Parathyroid adenoma (tissue), 2 donors: ENCODE results near the gene PLA2G2A.

ENCODE experiments used
- H2AFZ ChIP-seq: fragments of 300-600 bp; sonication (generic); one replicate; pipeline ENCODE4 v1.7.0; 2017; ENCODE audit warnings: antibody characterized with exemption, mild to moderate bottlenecking
- H3K27ac ChIP-seq: fragments of 300-600 bp; sonication (generic); one replicate; pipeline ENCODE4 v1.7.0; 2017
- H3K27me3 ChIP-seq: fragments of 300-600 bp; sonication (generic); one replicate; pipeline ENCODE4 v1.7.0; 2017; ENCODE audit warnings: low read length; ENCODE audit not compliant: control insufficient read depth, insufficient read depth
- H3K36me3 ChIP-seq: fragments of 300-600 bp; sonication (generic); one replicate; pipeline ENCODE4 v1.7.0; 2017; ENCODE audit warnings: low read length; ENCODE audit not compliant: control insufficient read depth, insufficient read depth
- H3K4me1 ChIP-seq: fragments of 300-600 bp; sonication (generic); one replicate; pipeline ENCODE4 v1.7.0; 2017; ENCODE audit warnings: control low read depth
- H3K4me2 ChIP-seq: fragments of 300-600 bp; sonication (generic); one replicate; pipeline ENCODE4 v1.7.0; 2017; ENCODE audit warnings: low read length
- H3K4me3 ChIP-seq: fragments of 300-600 bp; sonication (generic); one replicate; pipeline ENCODE4 v1.7.0; 2017; ENCODE audit warnings: low read depth, low read length
- H3K79me2 ChIP-seq: fragments of 300-600 bp; sonication (generic); one replicate; pipeline ENCODE4 v1.7.0; 2017; ENCODE audit warnings: control low read depth
- H3K9ac ChIP-seq: fragments of 300-600 bp; sonication (generic); one replicate; pipeline ENCODE4 v1.7.0; 2017; ENCODE audit warnings: mild to moderate bottlenecking
- H3K9me3 ChIP-seq: fragments of 300-600 bp; sonication (generic); one replicate; pipeline ENCODE4 v1.7.0; 2017; ENCODE audit warnings: low read length; ENCODE audit not compliant: control insufficient read depth
- CTCF ChIP-seq: fragments of 300-600 bp; sonication (generic); IDR thresholded peaks from one replicate; pipeline ENCODE4 v1.7.0; 2017; ENCODE audit warnings: antibody characterized with exemption, mild to moderate bottlenecking
- donor health status: primary hyperparathyroidism.

Gene PLA2G2A

DNA sequence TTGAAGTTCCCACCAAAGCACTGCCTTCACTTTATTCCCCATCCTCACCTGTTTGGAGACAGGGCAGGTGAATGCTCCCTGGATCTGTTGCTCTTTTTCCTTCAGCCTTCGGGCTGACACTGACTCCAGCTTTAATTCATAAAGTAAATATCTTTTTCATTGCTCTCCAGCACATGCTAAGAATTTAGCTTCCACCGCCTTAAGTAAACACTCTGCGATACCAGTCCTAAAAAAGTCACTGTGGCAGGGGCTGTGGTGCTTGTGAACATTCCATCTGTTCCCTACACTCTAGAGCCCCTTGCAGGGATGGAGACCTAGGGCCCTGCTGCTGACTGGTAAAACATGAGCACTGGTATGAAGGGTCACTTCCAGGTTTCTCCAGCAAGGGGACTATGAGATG, 896 bp upstream of the PLA2G2A start:
- no peak overlapping the region for H3K9ac ChIP-seq
- H3K27ac ChIP-seq: no peak overlapping the region
- no peaks in the 10 kb centered on the region for H3K79me2 ChIP-seq
- no peaks in the 10 kb centered on the region for H3K9me3 ChIP-seq
- no peak overlapping the region for H3K4me2 ChIP-seq
- H3K27me3 ChIP-seq: no peaks in the 10 kb centered on the region
- no peak overlapping the region for H3K4me3 ChIP-seq
- H3K36me3 ChIP-seq: no peaks in the 10 kb centered on the region
- no peak overlapping the region for H2AFZ ChIP-seq
- no peak for TF ChIP-seq CTCF
- H3K4me1 ChIP-seq: peaks cover 5% of the 10 kb centered on the region

DNA sequence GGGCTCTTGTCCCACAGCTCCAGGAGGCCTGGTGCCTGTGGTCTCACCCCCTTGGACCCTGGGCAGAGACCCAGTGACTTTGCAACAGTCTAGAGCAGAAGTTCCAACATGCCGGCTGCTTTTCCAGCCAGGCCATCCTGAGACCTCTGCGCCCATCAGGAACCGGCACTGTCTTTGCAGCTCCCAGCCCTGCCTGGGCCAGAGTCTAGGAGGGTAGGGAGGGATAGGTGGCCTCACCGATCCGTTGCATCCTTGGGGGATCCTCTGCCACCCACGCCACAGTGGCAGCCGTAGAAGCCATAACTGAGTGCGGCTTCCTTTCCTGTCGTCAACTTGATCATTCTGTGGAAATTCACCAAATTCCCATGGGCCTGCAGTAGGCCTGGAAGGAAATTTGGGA, 1.3 kb downstream of the PLA2G2A start:
- H2AFZ ChIP-seq: no peak overlapping the region
- H3K4me2 ChIP-seq: no peak overlapping the region
- H3K27ac ChIP-seq: no peak overlapping the region

GRCh38 chr1:19976317-19977003, 3.0 kb downstream of the PLA2G2A start:
- Histone ChIP-seq H3K9ac (no peak overlapping the region), H3K4me1 (peaks cover 3% of the 10 kb centered on the region), H3K4me3 (no peak overlapping the region), H3K79me2 (no peaks in the 10 kb centered on the region), H3K9me3 (no peaks in the 10 kb centered on the region), H3K27ac (no peak overlapping the region), H3K4me2 (no peak overlapping the region), H3K36me3 (no peaks in the 10 kb centered on the region), H2AFZ (no peak overlapping the region), H3K27me3 (no peaks in the 10 kb centered on the region)
- no peak for TF ChIP-seq CTCF

More for the DNA sequence above, 1.3 kb downstream of the PLA2G2A start:
- Histone ChIP-seq H3K4me1 (peaks cover 7% of the 10 kb centered on the region), H3K9ac (no peak overlapping the region), H3K9me3 (no peaks in the 10 kb centered on the region), H3K79me2 (no peaks in the 10 kb centered on the region), H3K36me3 (no peaks in the 10 kb centered on the region), H3K4me3 (no peak overlapping the region), H3K27me3 (no peaks in the 10 kb centered on the region)
- TF ChIP-seq CTCF: no peak

DNA sequence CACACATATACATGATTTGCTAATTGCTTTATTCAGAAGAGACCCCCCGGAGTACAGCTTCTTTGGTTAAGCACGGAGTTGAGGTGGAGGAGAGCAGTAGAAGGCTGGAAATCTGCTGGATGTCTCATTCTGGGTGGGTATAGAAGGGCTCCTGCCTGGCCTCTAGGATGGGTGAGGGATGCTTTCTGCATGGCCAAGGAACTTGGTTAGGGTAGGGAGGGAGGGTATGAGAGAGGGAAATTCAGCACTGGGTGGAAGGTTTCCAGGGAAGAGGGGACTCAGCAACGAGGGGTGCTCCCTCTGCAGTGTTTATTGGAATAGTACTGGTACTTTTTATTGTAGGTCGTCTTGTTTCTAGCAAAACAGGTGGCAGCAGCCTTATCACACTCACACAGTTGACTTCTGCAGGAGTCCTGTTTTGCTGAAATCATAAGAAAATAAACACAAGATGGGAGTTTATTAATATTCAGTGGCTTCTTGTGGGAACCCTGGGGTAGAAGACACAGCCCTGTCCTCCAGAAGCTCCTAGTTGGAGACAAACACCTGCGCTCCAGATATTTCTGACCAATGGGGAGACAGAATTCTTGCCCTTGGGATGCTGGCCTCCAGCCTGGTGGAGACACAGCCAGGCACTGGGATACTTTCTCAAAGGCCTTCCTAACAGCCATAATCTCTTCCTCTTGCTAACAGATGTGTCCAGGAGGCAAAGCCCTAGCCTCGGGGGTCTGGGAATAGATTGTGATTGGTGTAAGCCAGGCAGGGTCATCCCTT, 3.8 kb downstream of the PLA2G2A start:
- no peak for TF ChIP-seq CTCF
- H3K9ac ChIP-seq: no peak overlapping the region
- peaks cover 3% of the 10 kb centered on the region for H3K4me1 ChIP-seq
- H3K27ac ChIP-seq: peak overlapping the region; percentile 36
- no peak overlapping the region for H3K4me3 ChIP-seq
- H3K36me3 ChIP-seq: no peaks in the 10 kb centered on the region
- H3K9me3 ChIP-seq: no peaks in the 10 kb centered on the region
- H3K27me3 ChIP-seq: no peaks in the 10 kb centered on the region
- H3K79me2 ChIP-seq: no peaks in the 10 kb centered on the region
- H2AFZ ChIP-seq: no peak overlapping the region
- no peak overlapping the region for H3K4me2 ChIP-seq
